ENCODE measurements around the gene HELZ.

Gene HELZ

DNA sequence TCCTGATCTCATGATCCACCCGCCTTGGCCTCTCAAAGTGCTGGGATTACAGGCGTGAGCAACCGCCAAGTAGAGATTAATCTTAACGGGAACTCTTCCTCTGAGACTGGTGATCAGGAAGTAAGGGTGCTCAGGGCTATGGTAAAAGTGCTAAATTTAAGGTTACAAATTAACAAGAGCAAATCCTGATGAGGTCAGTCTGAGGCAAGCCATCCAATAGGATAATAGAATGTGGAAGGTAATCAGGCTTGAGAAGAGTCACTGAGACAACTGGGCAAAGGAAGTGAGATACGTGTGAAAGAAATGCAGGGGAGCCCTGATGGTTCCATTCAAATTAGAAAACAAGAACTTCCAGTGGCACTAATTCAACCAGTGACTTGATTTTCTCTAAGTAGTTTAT, 131.5 kb downstream of the HELZ start:
- no peak overlapping the region for H3K4me3 ChIP-seq (ENCODE audit: low read depth, low read length)
- TF ChIP-seq CTCF (IDR thresholded peaks at IDR 0.05; ENCODE audit: low read depth, low read length, missing control alignments): no peak
- DNase-seq (ENCODE audit: low read depth): no peak

DNA sequence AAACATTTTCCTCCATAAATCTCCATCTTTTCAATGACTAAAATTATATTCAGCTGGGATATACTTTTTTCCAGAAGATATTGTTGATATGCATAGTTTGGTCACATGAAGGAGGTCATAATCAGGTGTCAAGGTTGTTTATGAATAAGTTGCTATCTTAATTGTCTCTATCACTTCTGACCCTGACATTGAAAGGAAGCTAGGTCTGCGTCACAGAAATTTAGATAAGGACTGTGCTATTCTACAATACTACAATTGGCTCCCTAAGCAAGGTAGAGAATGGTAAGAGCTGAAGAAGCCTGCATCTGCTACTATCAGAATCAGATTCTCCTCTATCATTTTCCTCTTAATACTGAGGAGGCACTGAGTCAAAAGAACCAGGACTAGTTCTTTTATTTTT, 133.2 kb downstream of the HELZ start:
- DNase-seq (ENCODE audit: low read depth): no peak
- no peak overlapping the region for H3K4me3 ChIP-seq (ENCODE audit: low read depth, low read length)
- no peak for TF ChIP-seq CTCF (IDR thresholded peaks at IDR 0.05; ENCODE audit: low read depth, low read length, missing control alignments)

GRCh38 chr17:67111327-67111726, 133.7 kb downstream of the HELZ start:
- no peak for DNase-seq (ENCODE audit: low read depth)
- no peak for TF ChIP-seq CTCF (IDR thresholded peaks at IDR 0.05; ENCODE audit: low read depth, low read length, missing control alignments)
- H3K4me3 ChIP-seq (ENCODE audit: low read depth, low read length): no peak overlapping the region

GRCh38 chr17:67110619-67111018, 134.4 kb downstream of the HELZ start:
- H3K4me3 ChIP-seq (ENCODE audit: low read depth, low read length): no peak overlapping the region
- no peak for TF ChIP-seq CTCF (IDR thresholded peaks at IDR 0.05; ENCODE audit: low read depth, low read length, missing control alignments)
- DNase-seq (ENCODE audit: low read depth): no peak

DNA sequence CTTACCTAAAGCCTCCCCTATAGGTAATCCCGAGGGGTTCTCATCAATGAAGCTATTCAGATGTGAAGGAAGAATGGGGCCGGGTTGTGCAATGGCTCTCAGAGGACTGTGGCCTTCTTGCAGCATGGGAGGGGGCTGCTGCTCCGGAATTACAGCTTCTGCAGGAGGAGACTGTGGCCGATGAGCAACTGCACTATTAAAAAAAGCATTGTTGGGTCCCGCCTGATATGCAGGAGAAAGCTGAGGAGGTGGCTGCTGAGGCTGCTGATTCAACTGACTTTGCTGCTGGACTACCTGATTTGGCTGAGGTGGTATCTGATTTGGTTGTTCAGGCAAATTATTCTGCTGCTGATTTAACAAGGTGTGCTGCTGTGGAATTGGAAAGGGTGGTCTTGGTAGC, 135.9 kb downstream of the HELZ start:
- DNase-seq (ENCODE audit: low read depth): no peak
- TF ChIP-seq CTCF (IDR thresholded peaks at IDR 0.05; ENCODE audit: low read depth, low read length, missing control alignments): no peak
- no peak overlapping the region for H3K4me3 ChIP-seq (ENCODE audit: low read depth, low read length)

DNA sequence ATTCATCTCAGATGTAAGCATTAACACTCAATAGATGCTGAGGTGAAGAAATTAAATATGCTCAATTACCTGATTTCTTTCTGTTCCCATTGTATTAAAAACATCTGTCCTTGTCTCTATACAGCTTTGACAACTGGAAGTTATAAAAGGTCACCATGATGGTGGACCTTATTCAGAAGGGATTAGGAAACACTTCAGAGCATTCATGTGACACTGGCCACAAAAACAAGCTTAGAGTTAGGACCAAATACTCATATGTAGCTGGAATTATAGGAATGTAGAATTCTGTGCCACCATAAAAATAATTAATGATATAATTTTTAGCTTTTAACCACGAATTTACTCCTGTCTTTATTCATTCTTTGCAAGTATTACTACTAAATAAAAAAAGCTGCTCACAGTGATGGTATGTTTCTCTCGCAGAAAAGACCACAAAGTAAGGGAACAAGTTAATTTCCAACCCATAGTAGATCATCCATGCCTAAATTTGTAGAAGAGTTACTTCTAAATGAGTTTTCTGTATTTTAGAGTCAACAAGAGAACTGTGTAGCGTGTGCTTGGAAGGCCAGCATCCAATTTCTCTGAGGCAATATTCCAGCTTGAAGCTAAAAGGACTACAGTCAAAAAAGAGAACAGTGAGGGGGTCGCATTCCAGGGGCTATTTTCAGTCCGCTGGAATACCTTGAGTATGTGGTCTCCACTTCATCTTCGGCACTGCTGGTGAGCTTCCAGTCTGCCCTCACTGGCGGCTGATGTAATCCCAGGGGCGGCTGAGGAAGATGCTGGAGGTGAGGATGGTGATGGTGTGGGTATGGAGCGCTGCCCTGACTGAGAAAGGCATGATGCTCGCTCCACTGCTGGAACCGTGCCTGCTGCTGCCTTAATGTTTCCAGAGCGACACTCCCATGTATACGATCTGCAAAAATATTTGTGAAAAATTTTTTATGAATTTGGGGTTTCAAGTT, 136.9 kb downstream of the HELZ start:
- no peak for DNase-seq (ENCODE audit: low read depth)
- TF ChIP-seq CTCF (IDR thresholded peaks at IDR 0.05; ENCODE audit: low read depth, low read length, missing control alignments): no peak
- no peak overlapping the region for H3K4me3 ChIP-seq (ENCODE audit: low read depth, low read length)

DNA sequence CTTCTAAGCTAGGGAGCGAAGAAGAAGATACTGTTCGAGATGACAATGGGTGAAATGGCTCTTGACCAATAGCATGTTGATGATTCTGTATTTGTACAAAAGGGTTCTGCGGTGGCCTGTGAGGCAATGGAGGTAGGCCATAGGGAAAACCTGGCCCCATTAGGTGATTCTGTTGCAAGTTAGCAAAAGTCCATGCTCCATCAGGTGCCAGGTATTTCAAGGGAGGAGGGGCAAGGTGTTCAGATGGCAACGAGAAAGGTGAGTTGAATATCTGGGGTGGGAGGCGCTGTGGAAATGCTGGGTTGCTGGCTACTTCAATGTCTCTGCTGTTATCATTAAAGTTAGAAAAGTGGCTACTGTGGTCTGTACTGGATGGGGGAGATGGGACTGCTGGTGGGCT, 137.8 kb downstream of the HELZ start:
- no peak for TF ChIP-seq CTCF (IDR thresholded peaks at IDR 0.05; ENCODE audit: low read depth, low read length, missing control alignments)
- no peak for DNase-seq (ENCODE audit: low read depth)
- H3K4me3 ChIP-seq (ENCODE audit: low read depth, low read length): no peak overlapping the region

Data from GM12864 (cell line).